Progenitor cell of endocrine pancreas (in vitro differentiated cells): ENCODE measurements around the gene TBC1D2B. TPM values are rescaled to one million over a fixed set of nuclear protein-coding genes. Genes with fewer than 3 reads are reported as not detected.

ENCODE experiments used
- DNase-seq: peaks from one replicate; pipeline ENCODE4 v3.0.0; 2021; ENCODE audit warnings: low spot score; ENCODE audit not compliant: unreplicated experiment
- H3K27ac Mint-ChIP-seq: 2 replicates; pipeline ENCODE4 v1.8.0; 2021; ENCODE audit warnings: mild to moderate bottlenecking, moderate library complexity, mixed read lengths
- H3K27me3 Mint-ChIP-seq: 2 replicates; pipeline ENCODE4 v1.8.0; 2021; ENCODE audit warnings: mixed read lengths
- H3K36me3 Mint-ChIP-seq: 2 replicates; pipeline ENCODE4 v1.8.0; 2022; ENCODE audit warnings: mixed read lengths; ENCODE audit not compliant: insufficient read depth
- H3K4me1 Mint-ChIP-seq: 2 replicates; pipeline ENCODE4 v1.8.0; 2021; ENCODE audit warnings: low read depth, mixed read lengths
- H3K4me3 Mint-ChIP-seq: 2 replicates; pipeline ENCODE4 v1.8.0; 2021; ENCODE audit warnings: low read depth, mild to moderate bottlenecking, moderate library complexity, mixed read lengths
- H3K9me3 Mint-ChIP-seq: 2 replicates; pipeline ENCODE4 v1.8.0; 2021; ENCODE audit warnings: low read depth, mixed read lengths
- total RNA-seq: library from RNA; stranded (reverse); gene quantifications from 2 replicates; pipeline ENCODE4 v1.2.1, GENCODE V29; 2021
- TF ChIP-seq, protein P1 (sequence below): fragments of 200-600 bp; sonication (generic); IDR thresholded peaks from one replicate; pipeline ENCODE4 v1.5.0; 2021; ENCODE audit warnings: antibody characterized with exemption, mild to moderate bottlenecking; ENCODE audit not compliant: unreplicated experiment

Gene TBC1D2B
- total RNA-seq, 1 donor from 2014 or later, result 10.8 TPM

DNA sequence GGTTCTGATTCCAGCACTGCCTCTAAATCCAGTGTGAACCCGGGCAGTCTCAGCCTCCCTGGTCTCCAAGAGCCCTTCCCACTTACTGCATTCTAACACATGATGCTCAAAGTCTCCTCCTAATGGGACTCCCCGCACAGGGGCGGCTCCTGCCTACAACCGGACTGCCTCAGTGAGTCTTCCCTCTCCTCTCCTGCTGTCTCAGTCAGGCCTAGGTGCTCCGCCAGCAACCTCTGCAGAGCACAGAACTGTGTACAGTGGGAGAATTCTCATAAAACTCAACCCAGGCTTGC is 28.9 kb downstream of the TBC1D2B start:
- no peak overlapping the region for H3K27ac Mint-ChIP-seq
- no peak overlapping the region for H3K4me3 Mint-ChIP-seq
- H3K9me3 Mint-ChIP-seq, result no peaks in the 10 kb centered on the region
- TF ChIP-seq, protein P1, sequence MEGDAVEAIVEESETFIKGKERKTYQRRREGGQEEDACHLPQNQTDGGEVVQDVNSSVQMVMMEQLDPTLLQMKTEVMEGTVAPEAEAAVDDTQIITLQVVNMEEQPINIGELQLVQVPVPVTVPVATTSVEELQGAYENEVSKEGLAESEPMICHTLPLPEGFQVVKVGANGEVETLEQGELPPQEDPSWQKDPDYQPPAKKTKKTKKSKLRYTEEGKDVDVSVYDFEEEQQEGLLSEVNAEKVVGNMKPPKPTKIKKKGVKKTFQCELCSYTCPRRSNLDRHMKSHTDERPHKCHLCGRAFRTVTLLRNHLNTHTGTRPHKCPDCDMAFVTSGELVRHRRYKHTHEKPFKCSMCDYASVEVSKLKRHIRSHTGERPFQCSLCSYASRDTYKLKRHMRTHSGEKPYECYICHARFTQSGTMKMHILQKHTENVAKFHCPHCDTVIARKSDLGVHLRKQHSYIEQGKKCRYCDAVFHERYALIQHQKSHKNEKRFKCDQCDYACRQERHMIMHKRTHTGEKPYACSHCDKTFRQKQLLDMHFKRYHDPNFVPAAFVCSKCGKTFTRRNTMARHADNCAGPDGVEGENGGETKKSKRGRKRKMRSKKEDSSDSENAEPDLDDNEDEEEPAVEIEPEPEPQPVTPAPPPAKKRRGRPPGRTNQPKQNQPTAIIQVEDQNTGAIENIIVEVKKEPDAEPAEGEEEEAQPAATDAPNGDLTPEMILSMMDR, result no peak
- H3K36me3 Mint-ChIP-seq, result no peaks in the 10 kb centered on the region
- no peak for DNase-seq
- H3K27me3 Mint-ChIP-seq, result peaks cover 2% of the 10 kb centered on the region
- peaks cover 7% of the 10 kb centered on the region for H3K4me1 Mint-ChIP-seq

GRCh38 chr15:78047761-78048627 is 29.5 kb downstream of the TBC1D2B start:
- H3K36me3 Mint-ChIP-seq, result no peaks in the 10 kb centered on the region
- no peak overlapping the region for H3K4me3 Mint-ChIP-seq
- H3K27me3 Mint-ChIP-seq, result peaks cover 2% of the 10 kb centered on the region
- TF ChIP-seq, protein P1, result no peak
- H3K27ac Mint-ChIP-seq, result no peak overlapping the region
- H3K9me3 Mint-ChIP-seq, result no peaks in the 10 kb centered on the region
- DNase-seq, result no peak
- H3K4me1 Mint-ChIP-seq, result peaks cover 7% of the 10 kb centered on the region

- peaks cover 1% of the 10 kb centered on the region for H3K36me3 Mint-ChIP-seq
- H3K4me1 Mint-ChIP-seq, result peaks cover 4% of the 10 kb centered on the region
- no peak for DNase-seq
- no peaks in the 10 kb centered on the region for H3K9me3 Mint-ChIP-seq
- H3K27ac Mint-ChIP-seq, result no peak overlapping the region
- no peak overlapping the region for H3K4me3 Mint-ChIP-seq
- TF ChIP-seq, protein P1, result no peak
- peaks cover 2% of the 10 kb centered on the region for H3K27me3 Mint-ChIP-seq
These were observed 30.6 kb downstream of the TBC1D2B start for GRCh38 chr15:78046796-78047341.

- DNase-seq, result no peak
- Mint-ChIP-seq H3K9me3 (no peaks in the 10 kb centered on the region), H3K4me1 (peaks cover 4% of the 10 kb centered on the region), H3K27me3 (peaks cover 2% of the 10 kb centered on the region), H3K36me3 (peaks cover 1% of the 10 kb centered on the region), H3K27ac (no peak overlapping the region), H3K4me3 (no peak overlapping the region)
- TF ChIP-seq, protein P1, result no peak
These were observed 32.3 kb downstream of the TBC1D2B start for GRCh38 chr15:78045189-78045588.

DNA sequence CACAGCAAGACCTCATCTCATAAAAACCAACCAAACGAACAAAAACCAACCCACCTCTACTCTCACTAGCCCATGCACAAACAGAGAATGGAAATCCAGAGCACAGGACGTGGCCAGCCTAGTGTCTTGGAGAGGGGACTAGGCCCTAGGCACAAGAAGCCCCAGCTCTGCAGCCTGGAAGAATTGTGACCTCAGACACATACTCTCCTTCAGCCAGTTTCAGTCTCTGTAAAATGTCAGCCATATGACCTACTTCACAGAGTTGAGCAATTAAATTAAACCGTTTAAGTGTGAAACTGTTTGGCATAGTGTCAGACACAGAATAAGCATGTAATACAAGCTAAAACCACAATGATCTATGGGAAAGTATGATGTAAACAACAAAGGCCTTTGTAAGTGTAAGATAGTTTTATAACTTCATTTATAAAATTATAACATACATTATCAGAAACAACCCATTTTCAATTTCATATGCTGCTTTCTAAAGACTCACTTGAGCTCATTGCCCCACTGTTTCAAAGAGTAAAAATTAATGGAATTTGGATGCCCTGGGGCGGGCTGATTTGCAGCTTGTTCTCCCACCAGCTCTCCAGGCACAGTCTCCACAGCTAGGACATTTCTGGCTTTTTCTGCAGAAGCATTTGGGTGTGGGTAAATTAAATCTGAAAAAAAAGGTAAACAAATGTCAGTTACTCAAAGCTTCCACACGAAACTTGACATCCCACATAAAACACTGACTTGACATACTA is 32.9 kb downstream of the TBC1D2B start:
- no peak for DNase-seq
- peaks cover 4% of the 10 kb centered on the region for H3K4me1 Mint-ChIP-seq
- H3K9me3 Mint-ChIP-seq, result no peaks in the 10 kb centered on the region
- peaks cover under 1% of the 10 kb centered on the region for H3K27me3 Mint-ChIP-seq
- TF ChIP-seq, protein P1, result no peak
- H3K27ac Mint-ChIP-seq, result no peak overlapping the region
- H3K4me3 Mint-ChIP-seq, result no peak overlapping the region
- peaks cover 1% of the 10 kb centered on the region for H3K36me3 Mint-ChIP-seq
